8988T (cell line): ENCODE results near the gene LPGAT1.
"Not testable (repeated sequence)": the region's sequence is repeated elsewhere in the genome, so short reads cannot be mapped to it uniquely, and the experiment has no call there.

Experiments
- DNase-seq: peaks from one replicate; pipeline ENCODE4 v3.0.0; 2011

Gene LPGAT1

DNA sequence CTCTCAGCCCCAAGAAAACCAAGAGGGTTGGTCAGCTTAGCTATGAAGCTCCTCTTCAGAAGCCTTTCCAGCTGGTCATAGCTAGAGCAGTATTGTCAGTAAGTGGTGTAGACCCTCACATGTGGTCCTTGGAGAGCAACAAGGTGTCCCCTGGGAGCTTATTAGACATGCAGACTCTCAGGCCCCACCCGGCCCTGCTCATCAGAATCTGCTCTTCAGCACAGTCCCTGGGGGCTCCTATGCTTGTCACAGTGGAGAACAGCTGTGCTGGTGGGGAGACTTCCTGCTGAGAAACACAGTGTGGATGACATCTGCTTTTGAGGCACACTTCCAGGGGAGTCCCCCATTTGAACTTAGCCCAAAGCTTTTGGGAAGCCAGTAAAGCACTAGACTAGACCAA is 133.2 kb downstream of the LPGAT1 start:
- DNase-seq = no peak

DNA sequence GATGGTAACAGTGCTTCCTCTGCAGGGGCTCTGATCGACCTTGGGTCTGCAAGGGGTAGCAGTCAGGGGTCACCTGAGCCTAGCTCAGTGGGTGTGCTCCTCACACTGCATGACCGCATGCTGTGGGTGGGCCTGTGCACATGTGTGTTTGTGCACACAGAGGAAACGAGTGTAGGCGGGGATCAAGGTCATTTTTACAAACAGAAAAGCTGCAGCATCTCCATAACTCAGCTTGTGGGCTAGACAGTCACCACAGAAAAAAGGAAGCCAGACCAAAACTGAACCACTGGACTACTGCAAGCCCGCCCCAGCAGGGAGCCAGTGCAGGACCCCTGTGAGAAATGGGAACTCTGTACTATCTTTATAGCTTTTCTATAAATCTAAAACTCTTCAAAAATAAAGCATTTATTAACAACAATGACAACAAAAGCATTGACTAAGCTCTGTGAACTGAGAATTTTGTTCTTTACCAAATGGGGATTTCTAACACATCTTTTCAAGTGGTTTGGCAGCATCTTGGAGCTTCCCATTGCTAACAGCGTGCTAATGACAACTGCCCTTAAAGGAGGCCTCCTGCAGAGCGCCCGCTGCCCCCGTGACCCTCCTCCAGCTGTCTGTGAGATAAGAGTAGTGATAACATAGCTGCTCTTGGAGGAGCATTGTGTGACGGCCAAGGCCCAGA is 135.3 kb downstream of the LPGAT1 start:
- no peak for DNase-seq

- not testable (repeated sequence) for DNase-seq
Measured at GRCh38 chr1:211693911-211694310, 136.7 kb downstream of the LPGAT1 start.
